ENCODE measurements around the gene MCTP1. TPM values are rescaled to one million over a fixed set of nuclear protein-coding genes. Genes with fewer than 3 reads are reported as not detected.

MCTP1 gene
- total and polyA plus RNA-seq, 9 donors = 4.3 to 11.0 (median 7.3) TPM

- H3K4me1 ChIP-seq (ENCODE audit: control insufficient read depth, insufficient read depth, low read length) = no peaks in the 10 kb centered on the region
- no peaks in the 10 kb centered on the region for H3K9me3 ChIP-seq (replicated peaks; ENCODE audit: control insufficient read depth, low read depth, low read length)
- H3K36me3 ChIP-seq (ENCODE audit: control insufficient read depth, insufficient read depth, low read length) = no peaks in the 10 kb centered on the region
- H3K4me3 ChIP-seq (ENCODE audit: low read length) = no peak overlapping the region
- no CpG with 5 or more reads among the region's 1 CpG for WGBS (ENCODE audit: insufficient coverage)
- no peaks in the 10 kb centered on the region for H3K27me3 ChIP-seq (ENCODE audit: control insufficient read depth, insufficient read depth, low read length)
- DNase-seq = no peak
- H3K27ac ChIP-seq (ENCODE audit: low read length) = no peak overlapping the region
Observed at GRCh38 chr5:94693845-94694370, 591.0 kb downstream of the MCTP1 start.

GRCh38 chr5:94693043-94693822, 591.7 kb downstream of the MCTP1 start:
- WGBS (ENCODE audit: insufficient coverage) = no CpG with 5 or more reads among the region's 5 CpGs

GRCh38 chr5:94692581-94692980, 592.3 kb downstream of the MCTP1 start:
- Histone ChIP-seq H3K4me1 (ENCODE audit: control insufficient read depth, insufficient read depth, low read length) (no peaks in the 10 kb centered on the region), H3K27me3 (ENCODE audit: control insufficient read depth, insufficient read depth, low read length) (no peaks in the 10 kb centered on the region), H3K27ac (ENCODE audit: low read length) (no peak overlapping the region), H3K4me3 (ENCODE audit: low read length) (no peak overlapping the region), H3K36me3 (ENCODE audit: control insufficient read depth, insufficient read depth, low read length) (peaks cover 2% of the 10 kb centered on the region), H3K9me3 (replicated peaks; ENCODE audit: control insufficient read depth, low read depth, low read length) (no peaks in the 10 kb centered on the region)
- no peak for DNase-seq
- no CpG with 5 or more reads among the region's 3 CpGs for WGBS (ENCODE audit: insufficient coverage)

More at GRCh38 chr5:94693043-94693822, 591.7 kb downstream of the MCTP1 start:
- H3K27ac ChIP-seq (ENCODE audit: low read length) = no peak overlapping the region
- peak; percentile 74 for DNase-seq
- no peaks in the 10 kb centered on the region for H3K9me3 ChIP-seq (replicated peaks; ENCODE audit: control insufficient read depth, low read depth, low read length)
- H3K36me3 ChIP-seq (ENCODE audit: control insufficient read depth, insufficient read depth, low read length) = peaks cover 2% of the 10 kb centered on the region
- H3K27me3 ChIP-seq (ENCODE audit: control insufficient read depth, insufficient read depth, low read length) = no peaks in the 10 kb centered on the region
- no peaks in the 10 kb centered on the region for H3K4me1 ChIP-seq (ENCODE audit: control insufficient read depth, insufficient read depth, low read length)
- no peak overlapping the region for H3K4me3 ChIP-seq (ENCODE audit: low read length)

- WGBS (ENCODE audit: insufficient coverage) = 24% methylated on average over 4 of the region's 4 CpGs
- H3K4me3 ChIP-seq (ENCODE audit: low read length) = no peak overlapping the region
- no peaks in the 10 kb centered on the region for H3K9me3 ChIP-seq (replicated peaks; ENCODE audit: control insufficient read depth, low read depth, low read length)
- peaks cover 8% of the 10 kb centered on the region for H3K36me3 ChIP-seq (ENCODE audit: control insufficient read depth, insufficient read depth, low read length)
- no peaks in the 10 kb centered on the region for H3K27me3 ChIP-seq (ENCODE audit: control insufficient read depth, insufficient read depth, low read length)
- DNase-seq = peak; percentile 78
- no peak overlapping the region for H3K27ac ChIP-seq (ENCODE audit: low read length)
- H3K4me1 ChIP-seq (ENCODE audit: control insufficient read depth, insufficient read depth, low read length) = no peaks in the 10 kb centered on the region
Observed at GRCh38 chr5:94691949-94692348, 592.9 kb downstream of the MCTP1 start.

- Histone ChIP-seq H3K36me3 (ENCODE audit: control insufficient read depth, insufficient read depth, low read length) (peaks cover 8% of the 10 kb centered on the region), H3K27me3 (ENCODE audit: control insufficient read depth, insufficient read depth, low read length) (no peaks in the 10 kb centered on the region), H3K4me3 (ENCODE audit: low read length) (no peak overlapping the region), H3K4me1 (ENCODE audit: control insufficient read depth, insufficient read depth, low read length) (no peaks in the 10 kb centered on the region), H3K9me3 (replicated peaks; ENCODE audit: control insufficient read depth, low read depth, low read length) (no peaks in the 10 kb centered on the region), H3K27ac (ENCODE audit: low read length) (no peak overlapping the region)
- no CpG with 5 or more reads among the region's 1 CpG for WGBS (ENCODE audit: insufficient coverage)
- DNase-seq = no peak
Observed at GRCh38 chr5:94691291-94691690, 593.6 kb downstream of the MCTP1 start.

GRCh38 chr5:94690778-94691177, 594.1 kb downstream of the MCTP1 start:
- Histone ChIP-seq H3K9me3 (replicated peaks; ENCODE audit: control insufficient read depth, low read depth, low read length) (no peaks in the 10 kb centered on the region), H3K27ac (ENCODE audit: low read length) (no peak overlapping the region), H3K36me3 (ENCODE audit: control insufficient read depth, insufficient read depth, low read length) (peaks cover 8% of the 10 kb centered on the region), H3K4me3 (ENCODE audit: low read length) (no peak overlapping the region), H3K4me1 (ENCODE audit: control insufficient read depth, insufficient read depth, low read length) (no peaks in the 10 kb centered on the region), H3K27me3 (ENCODE audit: control insufficient read depth, insufficient read depth, low read length) (no peaks in the 10 kb centered on the region)
- peak; percentile 38 for DNase-seq
- WGBS (ENCODE audit: insufficient coverage) = no CpG with 5 or more reads among the region's 2 CpGs

GRCh38 chr5:94689908-94690307, 595.0 kb downstream of the MCTP1 start:
- Histone ChIP-seq H3K27me3 (ENCODE audit: control insufficient read depth, insufficient read depth, low read length) (no peaks in the 10 kb centered on the region), H3K4me1 (ENCODE audit: control insufficient read depth, insufficient read depth, low read length) (no peaks in the 10 kb centered on the region), H3K27ac (ENCODE audit: low read length) (no peak overlapping the region), H3K9me3 (replicated peaks; ENCODE audit: control insufficient read depth, low read depth, low read length) (no peaks in the 10 kb centered on the region), H3K4me3 (ENCODE audit: low read length) (no peak overlapping the region), H3K36me3 (ENCODE audit: control insufficient read depth, insufficient read depth, low read length) (peaks cover 8% of the 10 kb centered on the region)
- DNase-seq = peak; percentile 79

GRCh38 chr5:94682814-94683520, 601.9 kb downstream of the MCTP1 start:
- Histone ChIP-seq H3K36me3 (ENCODE audit: control insufficient read depth, insufficient read depth, low read length) (peaks cover 10% of the 10 kb centered on the region), H3K4me1 (ENCODE audit: control insufficient read depth, insufficient read depth, low read length) (no peaks in the 10 kb centered on the region), H3K27ac (ENCODE audit: low read length) (no peak overlapping the region), H3K9me3 (replicated peaks; ENCODE audit: control insufficient read depth, low read depth, low read length) (no peaks in the 10 kb centered on the region), H3K4me3 (ENCODE audit: low read length) (no peak overlapping the region), H3K27me3 (ENCODE audit: control insufficient read depth, insufficient read depth, low read length) (no peaks in the 10 kb centered on the region)
- 100% methylated on average over 1 of the region's 5 CpGs for WGBS (ENCODE audit: insufficient coverage)
- DNase-seq = peak; percentile 22

- no peak overlapping the region for H3K27ac ChIP-seq (ENCODE audit: low read length)
- WGBS (ENCODE audit: insufficient coverage) = 85% methylated on average over 4 of the region's 4 CpGs
- no peak overlapping the region for H3K4me3 ChIP-seq (ENCODE audit: low read length)
- H3K36me3 ChIP-seq (ENCODE audit: control insufficient read depth, insufficient read depth, low read length) = peaks cover 3% of the 10 kb centered on the region
- H3K27me3 ChIP-seq (ENCODE audit: control insufficient read depth, insufficient read depth, low read length) = no peaks in the 10 kb centered on the region
- H3K4me1 ChIP-seq (ENCODE audit: control insufficient read depth, insufficient read depth, low read length) = no peaks in the 10 kb centered on the region
- H3K9me3 ChIP-seq (replicated peaks; ENCODE audit: control insufficient read depth, low read depth, low read length) = no peaks in the 10 kb centered on the region
- no peak for DNase-seq
Observed at GRCh38 chr5:94675965-94676618, 608.8 kb downstream of the MCTP1 start.

Data from muscle of leg (tissue), 11 donors.